GM12873 (cell line): ENCODE measurements around the gene DPYD.

ENCODE experiments used
- CTCF ChIP-seq: IDR thresholded peaks from 2 replicates; pipeline ENCODE4 v1.5.1; 2012; ENCODE audit warnings: low read depth, mild to moderate bottlenecking, moderate library complexity, low read length, control low read depth; ENCODE audit not compliant: insufficient read depth; ENCODE audit errors: missing control alignments

Gene DPYD

DNA sequence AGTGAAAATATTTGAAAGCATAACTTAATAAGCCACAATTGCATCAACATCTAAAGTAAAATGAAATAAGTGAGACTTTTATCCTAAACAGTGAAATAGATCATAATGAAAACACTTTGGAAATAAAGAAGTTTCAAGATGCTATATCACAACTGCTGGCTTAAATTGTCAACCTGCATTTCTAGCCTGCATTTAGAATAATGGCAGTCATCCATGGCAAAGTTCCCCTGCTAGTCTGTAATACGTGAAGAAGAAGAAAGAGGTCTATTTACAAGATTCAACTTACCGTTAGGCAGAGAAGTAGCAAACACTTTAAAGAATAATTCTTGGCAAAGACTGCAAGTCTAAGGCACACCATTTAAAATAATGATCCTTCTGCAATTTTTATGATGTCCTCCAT, 133.6 kb downstream of the DPYD start:
- TF ChIP-seq CTCF, result no peak

DNA sequence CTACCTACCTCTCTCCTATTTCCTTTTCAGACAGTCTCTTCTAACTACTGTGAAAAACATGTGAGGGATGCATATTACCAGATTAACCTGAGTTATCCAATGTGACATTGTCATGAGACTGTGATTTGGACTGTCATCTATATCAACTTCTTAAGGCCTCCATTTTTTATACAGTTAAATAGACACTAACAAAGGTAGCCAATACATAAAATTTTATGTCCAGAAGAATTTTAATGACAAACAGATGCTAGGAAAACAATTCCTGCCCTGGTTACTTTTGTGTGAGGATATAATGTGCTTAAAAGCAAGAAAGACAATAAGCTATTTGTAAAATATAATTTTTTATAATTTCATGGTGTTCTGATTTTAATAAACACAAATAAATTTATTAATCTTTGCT, 136.2 kb downstream of the DPYD start:
- TF ChIP-seq CTCF, result no peak

GRCh38 chr1:97783751-97784150, 137.1 kb downstream of the DPYD start:
- TF ChIP-seq CTCF, result no peak

- no peak for TF ChIP-seq CTCF
Measured at GRCh38 chr1:97781762-97782337, 139.0 kb downstream of the DPYD start.

DNA sequence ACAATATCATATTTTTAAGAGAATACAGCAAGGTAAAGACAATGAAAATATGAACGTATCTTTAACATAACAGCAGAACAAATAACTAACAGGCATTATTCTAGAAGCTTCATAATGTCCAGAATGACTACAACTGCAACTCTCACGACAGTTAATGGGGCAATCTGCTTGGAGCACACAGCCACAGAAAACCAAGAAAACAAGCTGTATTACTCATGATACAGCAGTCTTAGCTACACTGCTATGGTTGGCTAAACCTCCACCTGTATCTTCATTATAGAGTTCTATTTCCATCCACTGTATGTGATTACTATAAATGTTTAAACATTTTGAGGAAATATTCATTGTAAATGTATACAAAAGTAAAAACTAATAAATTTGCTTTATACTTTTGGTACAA, 139.9 kb downstream of the DPYD start:
- TF ChIP-seq CTCF, result no peak

- TF ChIP-seq CTCF, result no peak
Measured at GRCh38 chr1:97778718-97779117, 142.1 kb downstream of the DPYD start.

- TF ChIP-seq CTCF, result no peak
Measured at GRCh38 chr1:97770376-97770775, 150.5 kb downstream of the DPYD start.

- TF ChIP-seq CTCF, result no peak
Measured at GRCh38 chr1:97767381-97767780, 153.5 kb downstream of the DPYD start.
